SJCRH30 (cell line): Measurements from ENCODE around the gene IFIT3. TPM values are rescaled to one million over a fixed set of nuclear protein-coding genes. Genes with fewer than 3 reads are reported as not detected.

Experiments used
- DNase-seq, 2 experiments: peaks; one replicate each; pipeline ENCODE4 v3.0.0-alpha.2; 2015 to 2020
- H3K27ac ChIP-seq: fragments of 250-450 bp; sonication (Bioruptor Pico); 2 replicates; pipeline ENCODE4 v1.5.1; 2020; ENCODE audit warnings: mild to moderate bottlenecking, moderate library complexity
- H3K27me3 ChIP-seq: fragments of 250-450 bp; sonication (Bioruptor Pico); 2 replicates; pipeline ENCODE4 v1.5.1; 2020; ENCODE audit warnings: mild to moderate bottlenecking, moderate library complexity
- H3K36me3 ChIP-seq: fragments of 250-450 bp; sonication (Bioruptor Pico); 2 replicates; pipeline ENCODE4 v1.5.1; 2020; ENCODE audit warnings: mild to moderate bottlenecking, moderate library complexity
- H3K4me1 ChIP-seq: fragments of 250-450 bp; sonication (Bioruptor Pico); 2 replicates; pipeline ENCODE4 v1.5.1; 2020; ENCODE audit warnings: mild to moderate bottlenecking, moderate library complexity
- H3K4me3 ChIP-seq: fragments of 250-450 bp; sonication (Bioruptor Pico); 2 replicates; pipeline ENCODE4 v1.5.1; 2020; ENCODE audit warnings: mild to moderate bottlenecking, moderate library complexity
- H3K9me3 ChIP-seq: fragments of 250-450 bp; sonication (Bioruptor Pico); replicated peaks from 2 replicates; pipeline ENCODE4 v1.5.1; 2020; ENCODE audit warnings: mild to moderate bottlenecking, moderate library complexity
- total RNA-seq: library from RNA; depleted of rRNA; stranded (reverse); fragments of >200 nt; shearing (Covaris generic); gene quantifications from 2 replicates; pipeline ENCODE4 v1.2.3, GENCODE V29; 2014; rRNA removed

The IFIT3 gene
- total RNA-seq, 1 experiment from 2014 or later = 0.73 TPM

DNA sequence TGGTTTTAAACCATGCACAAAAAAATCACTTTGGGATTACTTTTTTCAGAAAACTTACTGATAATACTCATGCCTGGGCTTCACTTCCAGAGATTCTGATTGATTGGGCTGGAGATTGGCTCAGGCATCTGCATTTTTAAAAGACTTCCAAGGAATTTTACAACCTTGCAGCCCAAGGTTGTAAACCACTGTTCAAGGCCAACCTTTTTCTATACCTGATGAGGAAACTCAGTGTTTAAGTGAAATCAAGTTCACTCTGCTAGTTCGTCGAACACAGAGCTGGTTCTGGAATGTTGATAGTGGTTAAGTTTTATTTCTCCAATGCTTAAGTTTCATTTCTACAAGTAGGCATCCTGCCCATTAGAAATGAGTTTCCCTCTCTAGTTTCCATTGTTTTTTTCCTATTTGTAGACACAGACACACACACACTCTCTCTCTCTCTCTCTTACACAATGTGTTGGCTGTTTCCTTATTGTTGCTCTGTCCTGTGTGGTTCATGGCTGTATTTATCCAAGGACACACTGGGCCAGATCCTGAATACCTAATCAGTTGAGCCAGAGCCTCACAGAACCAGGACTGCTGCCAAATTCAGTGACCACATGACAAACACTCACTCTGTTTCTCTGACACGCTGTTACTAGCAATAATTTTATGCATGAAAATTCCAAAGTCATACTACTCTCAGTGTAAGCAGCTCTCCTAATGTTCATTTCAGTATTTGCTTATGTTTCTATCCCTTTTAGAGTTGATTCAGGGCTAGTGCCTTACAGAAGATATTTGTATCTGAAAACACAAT, 46.3 kb downstream of the IFIT3 start:
- Histone ChIP-seq H3K4me1 (no peaks in the 10 kb centered on the region), H3K27me3 (no peaks in the 10 kb centered on the region), H3K27ac (no peak overlapping the region), H3K9me3 (no peaks in the 10 kb centered on the region), H3K36me3 (no peaks in the 10 kb centered on the region), H3K4me3 (no peak overlapping the region)
- DNase-seq = peak in 1 of 2 experiments; percentile 9

DNA sequence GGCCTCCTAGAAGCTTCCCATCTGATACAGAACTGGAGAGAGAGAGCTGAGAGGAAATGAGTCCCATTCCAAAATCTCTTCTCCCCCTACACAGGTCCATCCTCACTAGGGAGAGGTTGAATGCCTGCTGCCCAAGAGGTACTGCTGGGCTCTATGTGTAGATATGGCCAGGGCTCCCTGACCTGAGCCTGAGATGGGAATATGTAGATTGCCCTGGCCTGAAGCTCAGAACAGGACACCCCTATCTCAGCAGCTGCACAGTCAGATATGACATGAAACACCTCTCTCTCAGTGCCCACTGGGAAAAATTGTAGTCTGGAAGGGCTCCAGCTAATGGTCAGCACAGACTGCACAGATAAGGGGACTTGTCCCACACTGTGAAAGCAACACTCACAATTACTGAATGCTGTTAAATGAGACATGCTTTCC, 46.9 kb downstream of the IFIT3 start:
- no peak overlapping the region for H3K27ac ChIP-seq

DNA sequence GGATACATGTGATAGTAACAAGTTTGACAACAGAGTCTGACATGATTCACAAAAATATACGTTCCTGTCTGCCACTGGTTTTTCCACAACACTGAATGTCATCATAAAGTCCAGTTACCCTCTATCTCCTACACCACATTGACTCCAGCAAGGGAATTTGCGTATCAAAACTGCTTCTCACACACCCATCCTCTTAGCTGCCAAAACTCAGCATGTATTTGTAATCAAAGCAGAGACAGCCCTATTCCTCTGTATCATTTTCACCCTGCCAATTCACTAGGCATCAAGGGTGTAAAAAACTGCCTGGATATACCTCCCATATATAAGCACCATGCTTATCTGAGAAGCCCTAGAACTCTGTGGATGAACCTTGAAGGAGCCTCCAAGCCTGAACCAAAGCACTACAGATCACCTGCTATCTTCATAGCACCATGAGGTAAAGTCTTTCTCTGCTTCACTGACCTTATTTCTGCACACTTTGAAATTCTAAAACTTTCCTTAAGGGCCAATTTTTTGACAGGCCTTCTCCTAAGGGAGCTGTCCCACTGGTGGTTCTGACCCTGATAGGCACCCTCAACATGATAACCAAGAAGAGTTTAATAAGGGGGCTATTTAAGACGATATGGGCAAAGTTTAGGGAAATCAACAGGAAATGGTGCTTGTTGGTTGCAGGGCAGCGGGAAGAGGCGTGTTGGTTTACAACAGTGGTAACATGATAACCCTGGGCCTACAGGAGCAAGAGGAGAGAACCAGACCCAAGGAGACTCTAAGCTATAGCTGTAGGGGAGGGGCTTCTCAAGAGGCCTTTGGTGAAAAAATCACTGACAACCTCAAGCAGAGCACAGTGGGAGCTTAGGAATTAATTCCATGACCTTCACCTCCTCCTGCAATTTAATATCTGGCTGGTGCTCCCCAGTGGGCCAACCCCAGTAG, 50.2 kb downstream of the IFIT3 start, which contains the start of gene IFIT1B:
TSS of gene IFIT1B (plus strand) at position 352 of the 933 bp plus-strand sequence. CDS start at position 432, 80 bp downstream.
- H3K27ac ChIP-seq = no peak within 1 kb of the TSS
- no peak for DNase-seq
- no peaks in the 10 kb centered on the region for H3K36me3 ChIP-seq
- no peak within 1 kb of the TSS for H3K4me3 ChIP-seq
- no peaks in the 10 kb centered on the region for H3K27me3 ChIP-seq
- H3K9me3 ChIP-seq = no peaks in the 10 kb centered on the region
- no peaks in the 10 kb centered on the region for H3K4me1 ChIP-seq

More for the DNA sequence above, 46.9 kb downstream of the IFIT3 start:
- Histone ChIP-seq H3K4me3 (no peak overlapping the region), H3K9me3 (no peaks in the 10 kb centered on the region), H3K4me1 (no peaks in the 10 kb centered on the region), H3K27me3 (no peaks in the 10 kb centered on the region), H3K36me3 (no peaks in the 10 kb centered on the region)
- peak in 1 of 2 experiments; percentile 6 for DNase-seq

DNA sequence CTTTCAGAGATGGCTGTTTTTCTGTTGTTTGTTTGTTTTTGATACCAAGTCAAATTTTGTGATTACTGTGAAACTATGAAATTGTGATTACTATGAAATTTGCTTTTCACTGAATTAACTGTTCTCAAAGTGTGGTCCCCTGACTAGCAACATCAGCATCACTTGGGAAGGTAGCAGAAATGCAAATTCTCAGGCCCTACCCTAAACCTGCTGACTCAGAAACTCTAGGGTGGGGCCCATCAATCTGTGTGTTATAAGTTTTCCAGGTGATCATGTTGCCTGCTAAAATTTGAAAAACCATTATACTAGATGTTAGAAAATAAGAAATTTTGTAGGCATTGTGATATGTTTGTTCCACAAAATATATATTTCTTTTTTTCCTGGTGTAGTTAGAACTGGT, 51.3 kb downstream of the IFIT3 start:
- H3K36me3 ChIP-seq = no peaks in the 10 kb centered on the region
- H3K4me1 ChIP-seq = no peaks in the 10 kb centered on the region
- H3K4me3 ChIP-seq = no peak overlapping the region
- DNase-seq = no peak
- H3K9me3 ChIP-seq = no peaks in the 10 kb centered on the region
- H3K27ac ChIP-seq = no peak overlapping the region
- no peaks in the 10 kb centered on the region for H3K27me3 ChIP-seq

GRCh38 chr10:89382757-89383156, 55.0 kb downstream of the IFIT3 start:
- Histone ChIP-seq H3K4me3 (no peak overlapping the region), H3K9me3 (no peaks in the 10 kb centered on the region), H3K36me3 (no peaks in the 10 kb centered on the region), H3K4me1 (no peaks in the 10 kb centered on the region), H3K27me3 (no peaks in the 10 kb centered on the region), H3K27ac (no peak overlapping the region)
- DNase-seq = no peak

DNA sequence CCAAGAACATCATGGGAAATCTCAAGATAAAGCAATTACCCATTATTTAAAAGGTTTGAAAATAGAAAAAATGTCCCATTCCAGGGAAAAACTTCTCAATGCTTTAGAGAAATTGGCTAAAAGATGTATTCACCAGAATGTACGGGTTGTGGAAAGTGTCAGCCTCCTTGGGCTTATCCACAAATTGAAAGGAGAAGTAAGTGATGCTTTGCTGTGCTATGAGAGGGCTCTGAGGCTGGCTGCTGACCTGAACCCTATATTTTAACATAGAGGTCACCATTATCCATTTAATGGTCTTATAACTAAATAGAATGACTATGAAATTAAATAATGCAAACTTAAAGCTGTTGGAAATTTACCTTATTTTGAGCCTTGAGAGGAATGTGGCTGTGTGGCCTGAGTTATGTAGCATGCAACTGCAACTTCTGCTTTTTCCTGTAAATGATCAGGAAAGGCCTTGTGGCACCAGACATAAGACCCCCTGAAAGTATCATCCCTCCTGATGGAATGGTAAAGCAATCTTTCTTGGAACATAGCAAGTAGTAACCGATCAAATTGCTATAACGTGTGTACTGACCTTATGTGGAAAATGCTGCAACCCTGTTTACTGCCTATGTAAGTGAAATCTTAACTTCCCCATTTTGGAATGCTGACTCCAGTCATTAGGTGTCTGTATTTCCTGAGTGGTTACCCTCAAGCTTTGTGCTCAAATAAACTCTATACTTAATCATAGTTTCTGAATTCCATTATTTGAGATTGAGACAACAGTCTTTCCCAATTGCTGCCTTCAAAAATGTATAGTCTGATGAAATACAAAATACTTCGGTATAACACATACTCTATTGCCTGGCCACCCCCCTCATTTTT, 56.9 kb downstream of the IFIT3 start:
- no peaks in the 10 kb centered on the region for H3K27me3 ChIP-seq
- no peaks in the 10 kb centered on the region for H3K9me3 ChIP-seq
- no peaks in the 10 kb centered on the region for H3K36me3 ChIP-seq
- DNase-seq = no peak
- H3K4me3 ChIP-seq = no peak overlapping the region
- H3K4me1 ChIP-seq = no peaks in the 10 kb centered on the region
- no peak overlapping the region for H3K27ac ChIP-seq

DNA sequence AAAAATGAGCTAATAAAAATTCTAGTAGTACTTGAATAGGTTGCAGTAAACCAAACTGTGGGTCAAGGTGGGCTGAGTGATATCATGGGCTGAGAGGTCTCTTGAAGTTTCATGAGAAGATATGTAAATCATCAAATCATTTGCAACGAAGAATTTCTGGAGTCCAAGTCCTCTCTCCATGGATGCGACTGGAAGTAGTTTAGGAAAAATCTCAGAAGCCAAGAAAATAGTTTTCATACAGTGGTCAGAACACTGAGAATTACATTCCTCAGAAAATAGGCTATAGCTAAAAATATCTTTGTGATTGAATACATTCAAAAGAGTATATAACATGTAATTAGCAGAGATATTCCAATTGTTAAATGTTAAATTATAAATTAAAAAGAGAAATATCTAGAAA, 61.0 kb downstream of the IFIT3 start:
- Histone ChIP-seq H3K27me3 (no peaks in the 10 kb centered on the region), H3K36me3 (no peaks in the 10 kb centered on the region), H3K4me1 (no peaks in the 10 kb centered on the region), H3K4me3 (no peak overlapping the region), H3K9me3 (no peaks in the 10 kb centered on the region), H3K27ac (no peak overlapping the region)
- no peak for DNase-seq

GRCh38 chr10:89389254-89389653, 61.5 kb downstream of the IFIT3 start:
- Histone ChIP-seq H3K4me3 (no peak overlapping the region), H3K9me3 (no peaks in the 10 kb centered on the region), H3K4me1 (no peaks in the 10 kb centered on the region), H3K36me3 (no peaks in the 10 kb centered on the region), H3K27ac (no peak overlapping the region), H3K27me3 (no peaks in the 10 kb centered on the region)
- no peak for DNase-seq

Other genes with a start within 250 kb of the IFIT3 start
- 0.22 TPM in 1 of 2 replicates, not detected in the other for gene CH25H, start 120.7 kb upstream of the IFIT3 start, total RNA-seq
- gene LIPA, start 76.2 kb upstream of the IFIT3 start, total RNA-seq = 14.5 and 14.6 TPM in 2 replicates
- gene IFIT2, start 26.0 kb upstream of the IFIT3 start, total RNA-seq = 0.26 and 0.28 TPM in 2 replicates
- gene IFIT1B, start 50.1 kb downstream of the IFIT3 start, total RNA-seq = not detected in 2 replicates
- gene IFIT1, start 64.6 kb downstream of the IFIT3 start, total RNA-seq = 0.33 and 0.36 TPM in 2 replicates
- gene IFIT5, start 86.6 kb downstream of the IFIT3 start, total RNA-seq = 7.1 and 8.1 TPM in 2 replicates
- 0.15 and 0.18 TPM in 2 replicates for gene SLC16A12, start 207.6 kb downstream of the IFIT3 start, total RNA-seq